SK-N-SH treated with all-trans-retinoic acid at 6 μM for 48 hours (cell line): ENCODE measurements around the gene MUC22.

ENCODE experiments used
- CSDC2 ChIP-seq: fragments of 250-450 bp; sonication (Bioruptor Pico); IDR thresholded peaks from 2 replicates; pipeline ENCODE4 v1.5.0; 2020; ENCODE audit warnings: mild to moderate bottlenecking, moderate library complexity
- TCF4 ChIP-seq: fragments of 250-450 bp; sonication (Bioruptor Pico); IDR thresholded peaks from 2 replicates; pipeline ENCODE4 v1.8.0; 2021; ENCODE audit warnings: mild to moderate bottlenecking, moderate library complexity, borderline replicate concordance
- ZFP3 ChIP-seq: fragments of 250-450 bp; sonication (Bioruptor Pico); IDR thresholded peaks from 2 replicates; pipeline ENCODE4 v1.5.0; 2020; ENCODE audit warnings: mild to moderate bottlenecking, moderate library complexity
- ZFP30 ChIP-seq: fragments of 450-650 bp; formaldehyde crosslinking; IDR thresholded peaks from 2 replicates; pipeline ENCODE4 v1.5.0; 2022; ENCODE audit warnings: mild to moderate bottlenecking, moderate library complexity
- ZNF565 ChIP-seq: fragments of 450-650 bp; formaldehyde crosslinking; conservative IDR thresholded peaks from 2 replicates; pipeline ENCODE4 v1.5.0; 2020; ENCODE audit warnings: low read depth, mild to moderate bottlenecking, moderate library complexity
- ZNF8 ChIP-seq: fragments of 450-650 bp; formaldehyde crosslinking; IDR thresholded peaks from 2 replicates; pipeline ENCODE4 v1.5.0; 2020; ENCODE audit warnings: mild to moderate bottlenecking, moderate library complexity
- TF ChIP-seq, protein P1 (sequence below): fragments of 250-450 bp; sonication (Bioruptor Pico); IDR thresholded peaks from 2 replicates; pipeline ENCODE4 v1.5.1; 2021; ENCODE audit warnings: mild to moderate bottlenecking, moderate library complexity
- TF ChIP-seq, protein P2 (sequence below): fragments of 250-450 bp; sonication (Bioruptor Pico); IDR thresholded peaks from 2 replicates; pipeline ENCODE4 v1.8.0; 2020; ENCODE audit warnings: mild to moderate bottlenecking, moderate library complexity, borderline replicate concordance
- TF ChIP-seq, protein P3 (sequence below): fragments of 250-450 bp; sonication (Bioruptor Pico); IDR thresholded peaks from 2 replicates; pipeline ENCODE4 v1.5.0; 2020; ENCODE audit warnings: mild to moderate bottlenecking, moderate library complexity

DNA sequence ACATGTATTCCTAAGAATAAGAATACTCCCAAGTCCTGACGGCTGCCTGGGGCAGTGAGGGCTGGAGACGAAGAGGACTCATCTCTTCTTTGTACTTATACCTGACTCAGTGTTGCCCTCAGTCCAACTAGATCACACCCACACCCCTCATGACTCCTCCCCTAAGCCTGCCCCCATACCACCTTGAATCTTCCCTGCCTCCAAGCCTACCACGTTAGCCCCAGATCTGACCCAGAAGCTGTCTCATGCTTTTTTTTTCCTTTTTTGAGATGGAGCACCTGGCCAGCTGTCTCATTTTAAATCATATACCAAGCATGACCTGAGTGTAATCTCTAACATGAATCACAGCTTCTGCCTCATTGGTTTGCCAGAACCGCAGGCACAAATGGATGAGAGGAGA, 45.2 kb downstream of the MUC22 start:
- TF ChIP-seq, protein P1, sequence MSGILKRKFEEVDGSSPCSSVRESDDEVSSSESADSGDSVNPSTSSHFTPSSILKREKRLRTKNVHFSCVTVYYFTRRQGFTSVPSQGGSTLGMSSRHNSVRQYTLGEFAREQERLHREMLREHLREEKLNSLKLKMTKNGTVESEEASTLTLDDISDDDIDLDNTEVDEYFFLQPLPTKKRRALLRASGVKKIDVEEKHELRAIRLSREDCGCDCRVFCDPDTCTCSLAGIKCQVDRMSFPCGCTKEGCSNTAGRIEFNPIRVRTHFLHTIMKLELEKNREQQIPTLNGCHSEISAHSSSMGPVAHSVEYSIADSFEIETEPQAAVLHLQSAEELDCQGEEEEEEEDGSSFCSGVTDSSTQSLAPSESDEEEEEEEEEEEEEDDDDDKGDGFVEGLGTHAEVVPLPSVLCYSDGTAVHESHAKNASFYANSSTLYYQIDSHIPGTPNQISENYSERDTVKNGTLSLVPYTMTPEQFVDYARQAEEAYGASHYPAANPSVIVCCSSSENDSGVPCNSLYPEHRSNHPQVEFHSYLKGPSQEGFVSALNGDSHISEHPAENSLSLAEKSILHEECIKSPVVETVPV: no peak
- TF ChIP-seq ZFP3 (CRISPR knock-in tag) (no peak), CSDC2 (CRISPR knock-in tag) (no peak), ZNF565 (no peak), ZNF8 (CRISPR knock-in tag) (no peak), ZFP30 (CRISPR knock-in tag) (no peak), TCF4 (CRISPR knock-in tag) (no peak)
- TF ChIP-seq, protein P2, sequence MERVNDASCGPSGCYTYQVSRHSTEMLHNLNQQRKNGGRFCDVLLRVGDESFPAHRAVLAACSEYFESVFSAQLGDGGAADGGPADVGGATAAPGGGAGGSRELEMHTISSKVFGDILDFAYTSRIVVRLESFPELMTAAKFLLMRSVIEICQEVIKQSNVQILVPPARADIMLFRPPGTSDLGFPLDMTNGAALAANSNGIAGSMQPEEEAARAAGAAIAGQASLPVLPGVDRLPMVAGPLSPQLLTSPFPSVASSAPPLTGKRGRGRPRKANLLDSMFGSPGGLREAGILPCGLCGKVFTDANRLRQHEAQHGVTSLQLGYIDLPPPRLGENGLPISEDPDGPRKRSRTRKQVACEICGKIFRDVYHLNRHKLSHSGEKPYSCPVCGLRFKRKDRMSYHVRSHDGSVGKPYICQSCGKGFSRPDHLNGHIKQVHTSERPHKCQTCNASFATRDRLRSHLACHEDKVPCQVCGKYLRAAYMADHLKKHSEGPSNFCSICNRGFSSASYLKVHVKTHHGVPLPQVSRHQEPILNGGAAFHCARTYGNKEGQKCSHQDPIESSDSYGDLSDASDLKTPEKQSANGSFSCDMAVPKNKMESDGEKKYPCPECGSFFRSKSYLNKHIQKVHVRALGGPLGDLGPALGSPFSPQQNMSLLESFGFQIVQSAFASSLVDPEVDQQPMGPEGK: no peak
- TF ChIP-seq, protein P3, sequence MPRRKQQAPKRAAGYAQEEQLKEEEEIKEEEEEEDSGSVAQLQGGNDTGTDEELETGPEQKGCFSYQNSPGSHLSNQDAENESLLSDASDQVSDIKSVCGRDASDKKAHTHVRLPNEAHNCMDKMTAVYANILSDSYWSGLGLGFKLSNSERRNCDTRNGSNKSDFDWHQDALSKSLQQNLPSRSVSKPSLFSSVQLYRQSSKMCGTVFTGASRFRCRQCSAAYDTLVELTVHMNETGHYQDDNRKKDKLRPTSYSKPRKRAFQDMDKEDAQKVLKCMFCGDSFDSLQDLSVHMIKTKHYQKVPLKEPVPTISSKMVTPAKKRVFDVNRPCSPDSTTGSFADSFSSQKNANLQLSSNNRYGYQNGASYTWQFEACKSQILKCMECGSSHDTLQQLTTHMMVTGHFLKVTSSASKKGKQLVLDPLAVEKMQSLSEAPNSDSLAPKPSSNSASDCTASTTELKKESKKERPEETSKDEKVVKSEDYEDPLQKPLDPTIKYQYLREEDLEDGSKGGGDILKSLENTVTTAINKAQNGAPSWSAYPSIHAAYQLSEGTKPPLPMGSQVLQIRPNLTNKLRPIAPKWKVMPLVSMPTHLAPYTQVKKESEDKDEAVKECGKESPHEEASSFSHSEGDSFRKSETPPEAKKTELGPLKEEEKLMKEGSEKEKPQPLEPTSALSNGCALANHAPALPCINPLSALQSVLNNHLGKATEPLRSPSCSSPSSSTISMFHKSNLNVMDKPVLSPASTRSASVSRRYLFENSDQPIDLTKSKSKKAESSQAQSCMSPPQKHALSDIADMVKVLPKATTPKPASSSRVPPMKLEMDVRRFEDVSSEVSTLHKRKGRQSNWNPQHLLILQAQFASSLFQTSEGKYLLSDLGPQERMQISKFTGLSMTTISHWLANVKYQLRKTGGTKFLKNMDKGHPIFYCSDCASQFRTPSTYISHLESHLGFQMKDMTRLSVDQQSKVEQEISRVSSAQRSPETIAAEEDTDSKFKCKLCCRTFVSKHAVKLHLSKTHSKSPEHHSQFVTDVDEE: no peak
